NCI-H2171 treated with DMSO at 0.1 percent for 48 hours (cell line): ENCODE measurements around the gene EIF3K.
"Not testable (repeated sequence)": the region's sequence is repeated elsewhere in the genome, so short reads cannot be mapped to it uniquely, and the experiment has no call there.

Source experiments
- DNase-seq: peaks from one replicate; lab custom pipeline; 2025; lab: John Stamatoyannopoulos, UW

Gene EIF3K, protein sequence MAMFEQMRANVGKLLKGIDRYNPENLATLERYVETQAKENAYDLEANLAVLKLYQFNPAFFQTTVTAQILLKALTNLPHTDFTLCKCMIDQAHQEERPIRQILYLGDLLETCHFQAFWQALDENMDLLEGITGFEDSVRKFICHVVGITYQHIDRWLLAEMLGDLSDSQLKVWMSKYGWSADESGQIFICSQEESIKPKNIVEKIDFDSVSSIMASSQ

DNA sequence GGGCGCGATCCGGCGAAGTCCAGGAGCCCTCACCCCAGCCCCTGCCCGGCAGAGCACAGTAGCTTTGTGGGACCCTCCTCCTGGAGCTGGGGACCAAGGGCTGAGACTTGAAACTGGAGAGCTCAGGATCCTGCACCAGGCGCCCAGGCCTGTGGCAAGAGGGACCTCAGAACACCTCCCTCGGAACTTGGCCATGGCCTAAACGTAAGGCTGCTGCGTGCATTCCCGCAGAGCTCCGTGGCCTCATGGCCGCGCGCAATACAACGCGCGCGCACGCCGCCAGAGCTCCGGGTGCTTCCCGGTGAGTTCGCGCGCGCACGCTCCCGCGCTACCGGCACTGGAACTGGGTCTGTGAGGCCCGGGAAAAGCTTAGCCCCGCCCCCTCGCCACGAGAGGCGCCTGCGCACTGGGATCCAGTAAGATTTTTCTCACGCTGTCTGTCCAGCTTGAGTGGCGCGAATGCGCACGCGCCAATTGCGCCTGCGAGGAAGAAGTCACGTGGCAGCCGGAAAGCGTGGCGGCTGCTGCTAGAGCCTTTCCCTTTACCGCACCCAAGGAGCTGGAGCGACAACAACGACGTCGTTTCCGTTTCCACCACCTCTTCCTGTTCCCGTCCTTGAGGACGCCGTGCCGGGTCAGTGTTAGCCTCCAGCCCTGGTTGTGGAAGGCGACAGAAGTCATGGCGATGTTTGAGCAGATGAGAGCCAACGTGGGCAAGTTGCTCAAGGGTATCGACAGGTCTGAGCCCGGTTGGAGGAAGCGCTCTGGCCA, at the start of gene EIF3K:
TSS of gene EIF3K (plus strand) at position 599 of the 771 bp plus-strand sequence. CDS start at position 680, 81 bp downstream.
- peak; percentile 98 for DNase-seq

DNA sequence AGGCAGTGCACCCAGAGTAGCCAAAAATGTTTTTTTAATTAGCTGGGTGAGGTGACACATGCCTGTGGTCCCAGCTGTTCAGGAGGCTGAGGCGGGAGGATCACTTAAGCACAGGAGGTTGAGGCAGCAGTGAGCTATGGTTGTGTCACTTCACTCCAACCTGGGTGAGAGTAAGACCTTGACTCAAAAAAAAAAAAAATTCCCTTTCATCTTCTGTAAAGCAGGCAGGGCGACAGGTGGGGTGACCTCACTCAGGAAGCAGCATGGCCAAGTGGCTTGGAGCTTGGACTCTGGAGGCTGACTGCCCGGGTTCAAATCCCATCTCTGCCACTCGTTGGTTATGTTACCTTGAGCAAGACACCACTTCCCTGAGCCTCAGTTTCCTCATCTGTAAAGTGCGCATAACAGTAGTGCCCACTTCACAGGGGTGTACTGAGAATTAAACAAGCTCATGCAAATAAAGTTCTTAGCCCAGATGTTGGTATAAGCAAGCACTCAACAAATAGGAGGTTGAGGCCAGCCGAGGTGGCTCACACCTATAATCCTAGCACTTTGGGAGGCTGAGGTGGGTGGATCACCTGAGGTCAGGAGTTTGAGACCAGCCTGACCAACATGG, 49.5 kb upstream of the EIF3K start:
- DNase-seq = no peak

DNA sequence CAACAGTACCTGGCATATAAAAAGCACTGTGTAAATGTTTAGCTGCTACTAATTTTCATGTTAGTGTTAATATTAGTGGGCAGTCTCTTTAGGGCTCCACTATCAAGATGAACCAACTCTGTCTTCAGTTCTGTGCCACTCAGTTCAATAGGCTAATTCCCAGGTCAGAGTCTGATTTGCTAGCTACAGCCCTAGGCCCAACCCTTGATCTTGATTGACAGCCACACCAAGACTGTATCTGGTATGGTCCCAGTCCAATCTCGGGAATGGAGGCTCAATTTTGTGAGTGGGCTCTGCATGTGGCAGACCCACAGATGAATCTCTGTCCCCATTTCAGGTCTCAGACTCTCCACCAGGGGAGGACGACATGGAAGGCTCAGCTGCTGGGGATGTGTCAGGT, 47.3 kb upstream of the EIF3K start:
- no peak for DNase-seq

DNA sequence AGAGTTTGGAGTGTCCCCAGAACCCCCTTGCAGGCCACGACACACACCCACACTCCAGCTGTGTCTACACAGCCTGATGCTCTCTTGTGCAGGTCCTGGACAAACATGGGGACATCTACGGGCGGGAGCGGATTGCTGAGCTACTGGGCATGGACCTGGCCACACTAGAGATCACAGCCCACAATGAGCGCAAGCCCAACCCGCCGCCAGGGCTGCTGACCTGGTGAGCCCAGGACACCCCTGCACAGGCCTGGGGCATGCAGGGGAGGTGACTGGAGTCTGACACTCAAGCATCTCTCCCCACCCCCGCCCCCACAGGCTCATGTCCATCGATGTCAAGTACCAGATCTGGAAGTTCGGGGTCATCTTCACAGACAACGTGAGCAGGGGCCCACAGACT, 41.2 kb upstream of the EIF3K start:
- DNase-seq = no peak

DNA sequence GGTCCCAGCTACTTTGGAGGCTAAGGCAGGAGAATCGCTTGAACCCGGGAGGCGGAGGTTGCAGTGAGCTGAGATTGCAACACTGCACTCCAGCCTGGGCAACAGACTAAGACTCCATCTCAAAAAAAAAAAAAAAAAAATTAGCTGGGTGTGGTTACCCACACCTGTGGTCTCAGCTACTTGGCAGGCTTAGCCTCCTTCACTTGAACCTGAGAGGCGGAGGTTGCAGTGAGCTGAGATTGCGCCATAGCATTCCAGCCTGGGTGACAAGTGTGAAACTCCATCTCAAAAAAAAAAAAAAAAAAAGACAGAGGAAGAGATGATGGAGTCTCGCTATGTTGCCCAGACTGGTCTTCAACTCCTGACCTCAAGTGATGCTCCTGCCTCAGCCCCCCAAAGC, 39.7 kb upstream of the EIF3K start:
- DNase-seq = peak; percentile 32

DNA sequence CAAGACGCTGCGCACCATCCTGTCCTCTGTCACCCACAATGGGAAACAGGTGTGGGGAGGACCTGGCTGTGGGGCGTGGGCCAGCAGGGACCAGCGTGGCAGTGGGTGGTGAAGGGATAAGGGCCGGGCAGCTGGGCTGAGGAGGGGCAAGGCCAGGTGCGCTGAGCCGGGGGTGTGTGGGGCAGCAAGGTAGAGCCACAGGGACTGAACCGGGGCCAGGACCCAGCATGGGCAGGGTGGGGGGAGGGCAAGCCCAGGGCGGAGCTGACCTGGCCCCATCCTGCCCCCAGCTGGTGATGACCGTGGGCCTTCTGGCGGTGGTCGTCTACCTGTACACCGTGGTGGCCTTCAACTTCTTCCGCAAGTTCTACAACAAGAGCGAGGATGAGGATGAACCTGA, 38.9 kb upstream of the EIF3K start:
- no peak for DNase-seq

DNA sequence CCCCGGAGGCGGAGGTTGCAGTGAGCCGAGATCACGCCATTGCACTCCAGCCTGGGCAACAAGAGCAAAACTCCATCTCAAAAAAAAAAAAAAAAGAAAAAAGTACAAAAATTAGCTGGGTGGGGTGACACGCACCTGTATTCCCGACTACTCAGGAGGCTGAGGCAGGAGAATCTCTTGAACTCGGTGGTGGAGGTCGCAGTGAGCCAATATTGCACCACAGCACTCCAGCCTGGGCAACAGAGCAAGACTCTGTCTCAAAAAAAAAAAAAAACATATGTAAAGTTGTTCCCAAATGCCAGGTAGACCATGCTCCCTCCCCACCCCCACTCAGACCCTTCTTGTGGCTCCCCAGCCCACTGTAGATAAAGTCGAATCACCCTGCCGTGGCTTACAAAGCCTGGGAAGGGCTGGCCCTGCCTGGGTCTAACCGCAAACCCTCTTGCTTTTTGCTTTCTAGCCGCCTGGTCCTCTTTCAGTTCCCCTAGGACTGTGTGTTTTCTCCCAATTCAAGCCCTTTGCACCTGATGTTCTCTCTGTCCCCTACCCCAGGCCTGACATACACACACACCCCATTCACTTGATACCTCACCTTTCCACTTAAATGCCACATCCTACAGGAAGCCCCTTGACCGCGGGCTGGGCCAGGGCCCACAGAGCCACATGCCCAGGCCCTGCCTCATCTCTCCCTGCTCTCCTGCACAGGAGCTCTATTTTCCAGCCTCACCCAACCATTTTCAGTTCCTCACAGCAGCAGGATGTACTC, 35.6 kb upstream of the EIF3K start:
- no peak for DNase-seq

DNA sequence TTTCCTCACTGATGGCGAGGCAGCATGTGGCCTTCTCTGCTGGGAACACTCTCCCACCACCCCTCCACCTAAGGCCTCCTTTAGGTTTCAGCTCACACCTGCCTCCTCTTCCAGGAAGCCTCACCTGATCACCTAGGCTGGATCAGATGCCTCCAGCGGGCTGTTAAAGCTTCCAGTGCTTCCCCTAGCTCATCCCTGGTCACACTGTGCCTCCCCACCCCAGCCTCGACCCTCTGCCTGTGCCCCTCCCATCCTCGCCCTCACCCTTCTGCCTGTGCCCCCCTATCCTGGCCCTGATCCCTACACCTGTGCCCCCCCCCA, 35.0 kb upstream of the EIF3K start:
- no peak for DNase-seq

DNA sequence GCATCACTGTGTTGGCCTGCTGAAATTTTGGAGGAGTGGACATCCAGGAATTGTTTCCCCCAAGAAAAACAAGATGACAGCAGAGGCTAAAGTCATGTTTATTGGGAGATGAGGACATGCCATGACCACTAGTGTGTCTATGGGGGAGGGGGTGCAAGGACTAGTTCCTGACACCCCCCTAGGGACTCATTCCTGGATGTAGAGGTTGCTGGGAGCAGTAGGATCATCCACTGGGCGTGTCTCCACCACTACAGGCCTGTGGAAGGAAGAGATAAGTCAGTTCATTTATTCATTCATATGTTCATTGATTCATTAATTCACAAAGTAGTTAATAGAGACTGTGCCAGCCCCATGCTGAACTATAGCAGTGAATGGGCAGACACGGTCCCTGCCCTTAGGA, 31.4 kb upstream of the EIF3K start:
- DNase-seq = no peak

DNA sequence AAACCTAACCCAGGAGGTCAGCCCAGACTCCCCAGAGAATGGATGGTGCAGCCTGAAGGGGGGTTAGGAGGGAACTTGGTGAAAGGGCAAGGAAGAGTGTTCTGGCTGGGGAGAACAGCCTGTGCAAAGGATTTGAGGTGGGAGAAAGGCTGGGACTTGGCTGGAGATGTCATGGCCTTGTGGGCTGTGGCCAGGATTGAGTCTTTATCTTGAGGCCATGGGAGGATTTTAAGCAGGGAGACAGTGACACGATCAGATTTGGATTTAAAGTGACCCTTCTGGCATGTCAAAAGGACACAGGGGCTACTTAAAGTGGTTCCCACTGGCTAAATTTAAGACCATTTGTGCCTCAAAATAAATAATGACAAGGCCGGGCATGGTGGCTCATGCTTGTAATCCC, 30.9 kb upstream of the EIF3K start:
- DNase-seq = no peak

DNA sequence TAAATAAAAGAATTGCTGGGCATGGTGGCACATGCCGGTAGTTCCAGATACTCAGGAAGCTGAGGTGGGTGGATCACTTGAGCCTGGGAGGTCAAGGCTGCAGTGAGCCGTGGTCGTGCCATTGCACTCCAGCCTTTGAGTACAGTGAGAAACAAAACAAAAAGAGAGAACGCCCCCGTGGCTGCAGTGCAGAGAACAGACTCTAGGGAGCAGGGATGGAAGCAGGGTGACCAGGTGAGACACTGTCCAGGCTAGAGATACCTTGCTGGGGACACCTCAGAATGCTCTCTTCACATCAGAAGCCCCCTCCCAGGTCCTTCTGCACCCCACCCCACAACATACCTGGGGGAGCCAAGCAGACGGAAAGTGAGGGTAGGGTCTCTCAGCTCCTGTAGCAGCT, 26.0 kb upstream of the EIF3K start:
- no peak for DNase-seq

DNA sequence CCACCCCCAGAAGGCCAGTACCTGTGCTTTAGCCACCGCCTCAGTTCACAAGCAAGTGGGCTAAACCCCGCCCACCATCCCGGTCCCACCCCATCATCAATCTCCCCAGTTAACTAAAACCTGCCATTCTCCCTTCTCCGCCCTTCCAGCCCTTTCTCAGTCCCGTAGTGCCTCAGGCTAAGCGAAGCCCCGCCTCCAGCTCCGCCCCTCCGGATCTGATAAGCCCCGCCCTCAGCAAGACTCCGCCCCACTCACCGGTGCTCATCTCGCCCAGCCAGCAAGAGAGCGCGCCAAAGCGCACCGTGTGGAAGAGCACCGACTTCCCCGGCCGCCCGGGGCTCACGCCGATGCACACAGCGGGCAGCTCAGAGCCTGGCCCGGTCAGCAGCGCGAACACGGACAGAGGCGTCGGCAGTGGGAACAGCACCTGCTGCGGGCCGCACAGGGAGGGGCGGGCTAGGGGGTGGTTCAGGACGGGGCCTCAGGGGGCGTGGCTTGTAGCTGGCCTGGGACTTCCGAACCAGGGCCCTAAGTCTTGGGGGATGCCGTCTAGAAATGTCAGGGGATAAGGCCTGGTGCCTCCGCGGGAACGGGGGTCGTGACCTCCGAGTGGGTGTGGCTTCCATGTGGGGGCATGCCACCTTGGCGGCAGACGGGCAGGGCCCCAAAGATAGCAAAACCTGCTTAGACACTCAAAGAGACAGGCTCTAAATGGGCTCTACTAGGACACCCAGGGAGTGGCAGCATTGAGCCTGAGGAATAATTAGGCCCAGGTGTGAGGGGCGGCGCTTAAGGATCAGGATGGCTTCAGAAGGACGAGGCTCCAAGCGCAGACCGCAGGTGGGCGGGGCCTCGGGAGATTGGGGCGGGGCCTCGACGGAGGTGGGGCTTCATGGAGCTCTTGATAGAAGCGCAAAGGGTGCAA, 22.7 kb upstream of the EIF3K start:
- peak; percentile 76 for DNase-seq

DNA sequence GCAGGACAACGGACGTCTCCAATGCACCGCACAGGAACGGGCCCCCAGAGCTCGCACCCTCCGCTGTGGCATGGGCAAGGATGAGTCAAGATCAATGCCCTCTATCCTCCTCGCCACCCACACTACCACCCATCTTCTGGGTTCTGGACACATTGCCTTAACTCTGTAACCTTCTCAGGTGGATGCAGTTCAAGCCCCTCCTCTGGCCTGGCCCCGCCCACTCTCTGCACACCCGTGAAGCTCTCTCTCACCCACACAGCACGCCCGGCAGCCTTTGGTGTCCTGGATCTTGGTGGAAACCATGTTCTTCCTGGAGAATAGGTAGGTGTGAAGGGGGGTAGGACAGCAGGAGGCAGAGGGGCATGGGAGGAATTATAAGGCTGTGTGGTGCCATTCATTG, 21.9 kb upstream of the EIF3K start:
- no peak for DNase-seq

DNA sequence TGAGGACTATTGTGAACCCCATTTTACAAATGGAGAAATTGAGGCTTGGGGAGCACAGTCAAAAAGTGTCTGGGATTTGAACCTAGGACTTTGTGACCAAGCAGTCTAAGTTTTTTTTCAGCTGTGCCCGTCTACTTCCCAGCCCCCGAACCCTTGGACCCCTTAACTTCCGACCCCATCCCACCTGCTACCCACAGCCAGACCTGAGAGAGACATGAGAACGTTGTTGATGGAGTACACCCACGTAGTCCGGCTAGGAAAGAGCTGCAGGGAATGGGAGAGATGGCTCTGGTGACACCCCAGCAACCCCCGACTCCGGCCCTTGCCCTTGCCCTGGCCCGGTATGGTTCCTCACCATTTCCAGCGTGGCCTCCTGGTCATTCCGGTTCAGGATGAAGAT, 19.3 kb upstream of the EIF3K start:
- DNase-seq = no peak

DNA sequence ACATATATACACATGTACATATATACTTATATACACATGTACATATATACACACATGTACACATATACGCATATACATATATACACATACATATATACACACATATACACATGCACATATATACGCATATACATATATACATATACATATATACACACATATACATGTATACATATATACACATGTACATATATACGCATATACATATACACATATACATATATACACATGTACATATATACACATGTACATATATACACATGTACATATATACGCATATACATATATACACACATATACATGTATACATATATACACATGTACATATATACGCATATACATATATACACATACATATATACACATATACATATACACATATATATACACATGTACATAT, 16.1 kb upstream of the EIF3K start:
- not testable (repeated sequence) for DNase-seq

DNA sequence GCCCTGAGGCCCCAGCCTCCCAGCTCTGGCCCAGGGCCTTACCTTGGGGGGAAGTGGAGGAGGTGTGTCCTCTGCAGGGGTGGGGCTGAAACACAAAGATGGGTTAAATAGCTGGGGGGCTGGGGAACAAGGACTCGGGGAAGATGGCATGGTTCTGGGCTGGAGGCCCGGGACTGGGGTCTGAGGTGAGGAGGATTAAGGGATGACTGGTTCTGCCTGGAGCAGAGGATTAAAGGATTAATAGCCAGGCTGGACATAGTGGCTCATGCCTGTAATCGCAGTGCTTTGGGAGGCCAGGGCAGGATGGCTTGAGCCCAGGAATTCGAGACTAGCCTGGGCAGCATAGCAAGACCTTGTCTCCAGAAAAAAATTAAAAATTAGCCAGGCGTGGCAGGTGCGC, 12.9 kb upstream of the EIF3K start:
- no peak for DNase-seq

DNA sequence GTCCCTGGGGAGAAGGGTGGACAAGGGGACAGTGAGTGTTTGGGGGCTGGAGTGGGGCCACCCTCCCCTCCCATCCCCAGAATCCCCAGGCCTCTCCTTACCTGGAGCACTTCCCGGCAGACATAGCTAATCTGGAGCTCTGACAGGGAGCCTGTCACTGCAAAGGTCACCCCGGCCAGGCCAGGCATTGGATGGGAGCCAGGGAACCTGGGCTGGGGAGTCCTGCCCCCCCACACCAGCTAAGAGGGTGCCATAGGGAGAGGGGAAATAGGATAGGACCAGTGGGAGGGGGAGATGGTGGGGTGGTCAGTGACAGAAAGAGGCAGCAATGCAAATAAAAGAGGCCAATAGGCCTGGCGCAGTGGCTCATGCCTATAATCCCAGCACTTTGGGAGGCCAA, 4.7 kb upstream of the EIF3K start:
- no peak for DNase-seq

DNA sequence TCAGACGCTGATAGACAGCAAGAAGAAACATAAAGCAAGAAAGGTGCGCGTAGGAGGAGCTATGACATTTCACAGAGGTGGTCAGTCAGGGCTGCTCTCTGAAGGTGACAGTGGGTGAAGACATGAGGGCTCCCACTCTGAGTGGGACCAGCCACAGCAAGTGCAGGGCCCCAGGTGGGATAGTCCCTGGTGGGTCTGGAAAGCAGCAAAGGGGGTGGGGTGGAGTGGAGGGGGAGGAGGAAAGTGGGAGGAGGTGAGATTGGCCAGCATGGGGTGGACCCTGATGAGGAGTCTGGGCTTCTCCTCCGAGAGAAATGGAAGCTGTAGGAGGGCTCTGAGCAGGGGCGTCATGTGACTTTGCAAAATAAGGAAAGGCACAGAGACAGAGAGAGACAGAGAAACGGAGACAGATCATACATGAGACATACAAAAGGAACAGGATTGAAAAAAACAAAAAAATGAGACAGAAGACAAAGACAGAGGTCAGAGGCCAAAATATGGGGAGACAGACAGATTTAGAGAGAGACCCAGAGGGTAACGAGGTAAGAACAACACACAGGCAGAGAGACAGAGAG, 3.9 kb upstream of the EIF3K start:
- no peak for DNase-seq

DNA sequence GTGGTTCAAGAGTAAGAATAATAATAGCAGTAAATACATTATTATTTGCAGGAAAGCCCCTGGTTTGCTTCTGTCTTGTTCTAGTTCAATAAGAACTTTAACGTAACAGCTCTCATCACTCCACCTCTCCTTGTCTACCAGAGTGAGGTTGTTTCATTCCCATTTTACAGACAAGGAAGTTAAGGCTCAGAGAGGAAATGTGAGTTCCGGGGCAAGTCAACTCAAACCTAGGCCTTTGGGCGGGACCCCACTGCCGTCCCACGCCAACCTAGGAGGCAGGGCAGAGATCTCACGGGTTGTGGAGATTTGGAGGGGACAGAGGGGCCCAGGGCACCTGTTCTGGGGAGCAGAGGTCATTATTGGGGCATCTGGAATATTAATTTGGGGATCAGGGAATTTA, 2.7 kb upstream of the EIF3K start:
- no peak for DNase-seq

DNA sequence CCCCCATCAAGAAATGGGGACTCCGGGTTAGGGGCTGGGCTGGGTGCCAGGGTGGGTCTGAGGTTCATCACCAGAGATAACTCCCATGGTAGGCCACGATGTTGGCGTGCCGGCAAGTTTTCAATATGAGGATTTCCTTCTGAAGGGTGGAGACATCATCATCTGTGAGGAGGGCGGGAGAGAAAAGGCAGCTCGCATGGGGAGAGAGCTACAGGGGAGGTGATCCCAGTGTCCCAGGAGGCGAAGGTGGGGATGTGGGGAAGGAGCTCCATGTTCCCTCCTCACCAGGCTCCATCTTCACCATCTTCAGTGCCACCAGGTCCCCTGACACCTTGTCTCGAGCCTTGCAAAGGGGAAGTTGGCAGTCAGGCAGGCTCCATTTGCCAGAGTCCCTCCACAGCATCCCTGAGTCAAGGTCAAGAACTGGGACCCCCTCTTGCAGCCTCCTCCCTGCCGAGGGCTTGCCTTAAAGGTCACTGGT, 1.7 kb upstream of the EIF3K start:
- no peak for DNase-seq
